Activated gamma-delta T cell (primary cell): ENCODE measurements around the gene TOMM20.
"Not testable (repeated sequence)": the region's sequence is repeated elsewhere in the genome, so short reads cannot be mapped to it uniquely, and the experiment has no call there.

Experiments
- DNase-seq: peaks from one replicate; lab custom pipeline; 2025; lab: John Stamatoyannopoulos, UW

Gene TOMM20

DNA sequence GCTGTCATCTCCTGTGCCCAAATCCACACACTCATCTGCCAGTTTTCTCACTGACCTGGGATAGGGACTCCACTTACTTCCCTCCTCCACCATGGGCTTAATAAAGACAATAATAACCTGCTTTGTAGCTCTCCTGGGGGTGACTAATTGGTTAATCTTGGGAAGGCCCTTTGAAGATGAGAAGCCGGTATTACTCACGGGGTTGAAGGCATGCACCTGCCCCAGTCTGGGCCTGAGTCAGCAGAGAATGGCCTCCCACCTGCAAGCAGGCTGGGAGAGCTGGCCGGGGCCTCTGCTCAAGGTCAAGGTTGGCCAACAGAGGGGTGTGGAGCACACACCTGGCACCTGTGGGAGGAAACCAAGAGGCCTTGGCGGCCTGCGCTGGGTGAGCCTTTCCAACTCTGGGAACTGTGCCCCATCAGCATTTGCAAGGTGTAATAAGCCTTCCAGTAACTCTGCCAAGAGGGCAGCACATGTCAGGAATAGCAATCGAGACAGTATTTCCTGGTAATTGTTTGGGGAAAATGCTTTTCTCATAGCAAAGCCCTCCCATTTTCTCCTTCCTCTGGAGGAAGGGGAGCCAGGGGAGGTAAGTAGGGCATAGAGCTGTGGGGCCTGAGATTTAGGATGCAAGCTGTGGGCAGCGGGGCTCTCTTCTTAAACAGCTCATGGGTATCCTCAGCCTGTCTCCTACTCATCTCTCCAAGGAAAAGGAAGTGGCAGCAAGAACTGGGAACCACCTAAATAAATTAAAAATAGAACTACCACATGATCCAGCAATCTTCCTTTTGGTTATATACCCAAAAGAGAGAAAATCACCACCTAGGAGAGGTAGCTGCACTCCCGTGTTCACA is 49.0 kb downstream of the TOMM20 start:
- DNase-seq = no peak

DNA sequence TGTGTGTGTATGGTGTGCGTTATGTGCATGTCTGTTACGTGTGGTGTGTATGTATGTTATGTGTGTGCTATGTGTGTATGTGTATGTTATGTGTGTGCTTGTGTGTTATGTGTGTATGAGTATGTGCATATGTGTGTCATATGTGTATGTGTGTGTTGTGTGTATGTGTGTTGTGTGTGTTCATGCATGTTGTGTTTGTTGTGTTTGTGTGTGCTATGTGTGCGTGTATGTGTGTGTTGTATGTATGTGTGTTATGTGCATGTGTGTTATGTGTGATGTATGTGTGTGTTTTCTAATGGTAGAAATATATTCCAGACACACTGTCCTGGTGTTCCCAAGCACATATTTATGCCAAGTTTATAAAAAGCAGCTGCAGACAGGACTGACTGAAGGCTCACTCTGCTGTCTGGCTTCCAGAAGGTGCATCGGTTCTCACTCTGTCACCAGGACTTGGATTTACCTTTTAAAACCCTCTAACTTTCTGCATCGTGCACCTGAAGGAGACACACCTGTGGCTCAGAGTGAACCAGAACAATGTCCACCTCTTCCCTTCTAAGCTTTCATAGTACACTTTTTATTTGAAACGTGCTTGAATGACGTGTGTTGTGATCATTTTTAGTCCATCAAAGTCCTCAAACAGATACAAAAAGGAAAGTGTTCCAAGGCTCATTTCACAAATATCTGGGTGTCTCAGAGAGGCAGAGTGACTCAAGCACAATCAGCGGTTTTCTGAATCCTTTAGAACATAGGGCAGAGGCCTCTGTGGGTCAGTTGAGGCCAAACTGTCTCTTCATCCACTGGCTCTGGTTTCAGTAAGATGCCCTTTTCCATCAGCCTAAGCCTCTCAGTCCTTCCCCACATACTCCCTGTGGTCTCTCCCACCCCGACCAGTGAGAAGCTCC is 49.9 kb downstream of the TOMM20 start:
- DNase-seq = no peak

GRCh38 chr1:235077571-235078479 is 50.8 kb downstream of the TOMM20 start:
- DNase-seq = no peak

- no peak for DNase-seq
These were observed 51.5 kb downstream of the TOMM20 start for GRCh38 chr1:235077163-235077540.

DNA sequence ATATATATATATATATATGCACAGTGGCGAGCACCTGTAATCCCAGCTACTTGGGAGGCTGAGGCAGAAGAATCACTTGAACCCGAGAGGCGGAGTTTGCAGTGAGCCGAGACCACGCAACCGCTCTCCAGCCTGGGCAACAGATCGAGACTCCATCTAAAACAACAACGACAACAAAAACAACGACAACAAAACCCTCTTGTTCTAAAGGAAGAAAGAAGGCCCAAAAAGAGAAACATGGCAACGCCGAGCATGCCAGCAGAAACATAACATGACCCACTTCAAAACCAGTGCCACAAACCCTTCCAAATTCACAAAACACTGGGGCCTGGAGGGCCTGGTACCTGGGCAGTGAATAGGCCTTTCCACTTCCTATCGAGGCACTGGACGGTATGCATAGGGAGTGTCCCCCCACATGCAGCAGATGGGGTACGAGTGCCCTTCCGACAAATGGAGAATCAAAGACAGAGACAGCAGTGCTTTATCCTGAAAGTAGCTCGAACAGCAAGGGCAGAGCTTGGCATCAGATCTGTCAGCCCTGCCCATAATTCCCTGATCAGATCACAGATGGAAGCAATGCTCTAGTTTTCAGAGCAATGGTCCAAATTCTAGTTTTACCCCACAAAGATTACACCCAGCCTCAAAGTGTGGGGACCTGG is 52.0 kb downstream of the TOMM20 start:
- DNase-seq = no peak

DNA sequence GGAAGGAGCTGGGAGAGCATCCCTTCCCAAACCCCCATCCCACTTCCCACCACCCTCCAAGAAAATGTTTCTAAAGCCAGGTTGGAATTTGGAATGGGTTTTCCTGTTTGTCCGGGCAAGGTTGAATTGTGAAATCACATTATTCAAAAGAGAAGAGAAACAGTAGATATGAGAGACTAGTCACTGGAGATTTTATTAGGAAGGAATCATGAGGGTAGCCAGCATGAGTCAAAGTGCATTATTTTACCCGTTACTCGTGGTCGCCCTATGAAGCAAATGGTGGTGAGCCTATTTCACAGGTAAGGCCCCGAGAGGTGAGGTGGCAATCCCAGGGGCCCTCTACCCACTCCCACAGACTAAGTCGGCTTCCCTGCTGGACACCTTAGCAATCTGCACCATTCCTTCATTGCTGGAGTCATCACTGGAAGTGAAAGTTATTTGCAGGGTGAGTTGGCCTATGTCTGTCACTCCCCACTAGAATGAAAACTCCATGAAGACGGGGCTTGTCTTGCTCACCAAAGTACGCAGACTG is 52.8 kb downstream of the TOMM20 start:
- no peak for DNase-seq

GRCh38 chr1:235075048-235075776 is 53.4 kb downstream of the TOMM20 start:
- DNase-seq = no peak

- DNase-seq = no peak
These were observed 54.1 kb downstream of the TOMM20 start for GRCh38 chr1:235074523-235075047.

DNA sequence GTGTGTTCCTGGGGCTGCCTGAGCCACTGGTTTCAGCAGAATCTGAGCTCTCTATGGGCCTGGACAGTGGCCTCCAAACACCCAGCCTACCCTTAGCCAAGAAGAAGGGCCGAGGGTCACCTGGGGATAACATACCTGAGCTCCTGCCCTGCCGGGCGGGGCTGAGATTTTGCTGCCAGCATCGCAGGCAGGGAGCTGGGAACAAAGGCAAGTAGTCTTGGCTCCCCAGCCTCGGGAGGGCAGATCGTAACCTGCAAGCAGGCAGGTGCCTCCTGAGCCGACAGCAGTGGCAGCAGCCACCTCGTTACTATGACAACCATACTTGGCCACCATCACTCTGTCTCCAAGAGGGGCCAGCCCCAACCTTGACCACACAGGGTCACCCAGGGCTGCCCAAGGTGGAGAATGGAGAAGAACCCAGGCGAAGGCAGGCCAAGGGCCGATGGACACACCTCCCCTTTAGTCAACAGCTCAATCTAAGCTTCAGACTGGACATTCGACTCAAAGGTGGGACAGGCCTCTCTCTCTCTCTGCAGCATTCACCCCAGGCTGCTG is 54.6 kb downstream of the TOMM20 start:
- DNase-seq = no peak

DNA sequence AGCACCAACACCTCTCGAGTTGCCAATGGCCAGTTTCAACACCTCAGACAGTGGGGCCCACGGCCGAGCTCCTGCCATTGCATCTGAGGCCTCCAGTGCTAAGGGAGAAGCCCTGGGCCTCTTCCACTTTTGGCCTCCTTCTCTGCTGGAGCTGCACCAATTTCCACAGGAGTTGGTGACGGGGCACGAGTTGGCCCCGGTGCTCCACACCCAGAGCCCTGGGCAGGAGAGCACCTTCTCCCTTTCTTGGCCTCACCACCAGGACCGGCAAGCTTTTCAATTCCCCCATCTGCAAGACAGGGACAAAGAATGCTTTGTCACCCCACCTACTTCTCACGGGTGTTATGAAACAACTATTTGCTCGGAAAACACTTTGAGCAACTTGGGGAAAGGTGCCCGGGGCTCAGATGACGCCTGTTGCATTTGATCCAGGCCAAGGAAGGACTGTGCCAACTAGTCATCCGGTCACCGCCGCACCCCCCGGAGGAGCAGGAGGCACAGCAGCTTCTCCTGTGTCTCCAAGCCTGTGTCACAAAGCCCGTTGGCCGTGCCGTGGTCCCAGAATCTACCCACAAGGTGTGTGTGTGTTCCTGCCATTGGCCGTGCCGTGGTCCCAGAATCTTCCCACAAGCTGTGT is 55.2 kb downstream of the TOMM20 start:
- DNase-seq = no peak

DNA sequence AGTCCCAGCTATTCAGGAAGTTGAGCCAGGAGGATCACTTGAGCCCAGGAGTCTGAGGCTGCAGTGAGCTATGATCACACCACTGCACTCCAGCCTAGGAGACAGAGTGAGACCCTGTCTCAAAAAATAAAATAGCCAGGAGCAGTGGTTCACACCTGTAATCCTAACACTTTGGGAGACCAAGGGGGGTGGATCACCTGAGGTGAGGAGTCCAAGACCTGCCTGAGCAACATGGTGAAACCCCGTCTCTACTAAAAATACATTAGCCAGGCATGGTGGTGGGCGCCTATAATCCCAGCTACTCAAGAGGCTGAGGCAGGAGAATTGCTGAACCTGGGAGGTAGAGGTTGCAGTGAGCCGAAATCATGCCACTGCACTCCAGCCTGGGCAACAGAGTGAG is 56.1 kb downstream of the TOMM20 start:
- not testable (repeated sequence) for DNase-seq

DNA sequence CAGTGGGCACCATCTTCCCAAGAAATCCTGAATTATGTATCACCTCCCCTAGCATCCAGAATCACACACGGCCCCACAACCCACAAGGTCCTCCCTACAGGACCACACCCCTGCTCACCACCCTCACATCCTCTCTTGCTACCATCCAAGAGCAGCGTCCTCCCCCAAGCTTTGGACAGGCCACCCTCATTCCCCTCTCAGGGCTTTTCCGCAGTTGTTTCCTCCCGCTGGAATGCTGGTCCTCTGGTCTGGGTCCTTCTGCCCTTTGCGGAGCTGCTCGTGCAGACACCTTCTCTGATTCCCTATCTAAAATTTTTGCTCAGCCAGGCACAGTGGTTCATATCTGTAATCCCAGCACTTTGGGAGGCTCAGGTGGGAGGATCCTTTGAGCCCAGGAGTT is 56.5 kb downstream of the TOMM20 start:
- DNase-seq = no peak

- no peak for DNase-seq
These were observed 57.8 kb downstream of the TOMM20 start for GRCh38 chr1:235070819-235071218.

GRCh38 chr1:235069577-235070563 is 58.8 kb downstream of the TOMM20 start:
- no peak for DNase-seq

DNA sequence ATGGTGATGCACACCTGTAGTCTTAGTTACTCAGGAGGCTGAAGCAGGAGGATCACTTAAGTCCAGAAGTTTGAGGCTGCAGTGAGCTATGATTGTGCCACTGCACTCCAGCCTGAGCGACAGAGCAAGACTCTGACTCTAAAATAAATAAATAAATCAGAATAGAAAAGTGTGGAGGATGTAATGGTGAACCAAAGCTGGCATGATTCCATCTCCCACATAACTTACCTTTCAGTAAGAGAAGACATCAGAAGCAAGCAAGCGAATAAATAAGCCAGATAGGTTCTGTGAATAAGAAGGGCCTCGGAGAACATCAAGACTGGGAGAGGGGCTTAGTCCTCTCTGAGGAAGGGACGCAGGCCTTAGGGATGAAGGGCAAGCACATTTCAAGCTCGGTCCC is 59.5 kb downstream of the TOMM20 start:
- DNase-seq = no peak

DNA sequence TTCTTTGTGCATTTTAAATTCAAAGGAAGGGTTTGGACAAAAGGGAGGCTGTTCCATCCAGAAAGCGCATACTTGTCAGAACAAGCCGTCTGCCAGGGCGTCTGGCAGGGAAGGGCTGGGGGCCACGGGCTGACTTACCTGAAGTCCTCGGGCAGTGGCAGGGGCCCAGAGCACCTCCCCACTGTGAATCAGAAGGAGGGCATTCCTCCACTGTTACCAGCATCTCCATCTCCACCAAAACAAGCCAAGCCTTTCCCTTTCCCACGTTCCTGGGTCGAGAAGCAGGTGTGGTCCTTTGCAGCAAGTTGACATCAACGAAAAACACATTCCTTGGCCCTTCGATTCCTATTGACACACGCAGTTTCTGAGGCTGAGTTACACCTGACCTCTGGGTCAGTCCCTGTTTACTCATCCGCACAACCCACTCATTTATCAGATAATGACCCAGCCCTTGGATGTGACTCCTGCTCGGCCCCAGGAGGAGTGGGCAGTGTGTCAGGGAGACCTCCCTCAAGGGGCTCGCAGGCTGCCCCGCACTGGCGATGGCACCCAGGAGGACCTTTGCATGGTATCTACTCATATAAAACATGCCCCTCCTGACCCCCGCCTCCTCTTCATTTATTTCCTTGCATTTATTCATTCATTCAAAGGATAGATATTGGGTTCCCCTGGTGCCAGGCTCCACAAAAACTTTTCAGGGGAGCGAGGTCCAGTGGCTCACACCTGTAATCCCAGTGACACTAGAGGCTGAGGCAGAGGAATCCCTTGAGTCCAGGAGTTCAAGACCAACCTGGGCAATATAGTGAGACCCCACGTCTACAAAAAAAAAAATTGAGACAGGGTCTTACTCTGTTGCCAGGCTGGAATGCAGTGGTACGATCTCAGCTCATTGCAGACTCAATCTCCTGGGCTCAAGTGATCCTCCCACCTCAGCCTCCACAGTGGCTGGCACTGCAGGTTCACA is 60.2 kb downstream of the TOMM20 start:
- no peak for DNase-seq
